Measurements from ENCODE around the gene PRR7. TPM values are rescaled to one million over a fixed set of nuclear protein-coding genes. Genes with fewer than 3 reads are reported as not detected.

PRR7 gene
- total and polyA plus RNA-seq, 2 of the 13 experiments (the other 11 are each of a cell fraction or from before 2014, with no cell fraction given), result 4.8 to 5.0 TPM

DNA sequence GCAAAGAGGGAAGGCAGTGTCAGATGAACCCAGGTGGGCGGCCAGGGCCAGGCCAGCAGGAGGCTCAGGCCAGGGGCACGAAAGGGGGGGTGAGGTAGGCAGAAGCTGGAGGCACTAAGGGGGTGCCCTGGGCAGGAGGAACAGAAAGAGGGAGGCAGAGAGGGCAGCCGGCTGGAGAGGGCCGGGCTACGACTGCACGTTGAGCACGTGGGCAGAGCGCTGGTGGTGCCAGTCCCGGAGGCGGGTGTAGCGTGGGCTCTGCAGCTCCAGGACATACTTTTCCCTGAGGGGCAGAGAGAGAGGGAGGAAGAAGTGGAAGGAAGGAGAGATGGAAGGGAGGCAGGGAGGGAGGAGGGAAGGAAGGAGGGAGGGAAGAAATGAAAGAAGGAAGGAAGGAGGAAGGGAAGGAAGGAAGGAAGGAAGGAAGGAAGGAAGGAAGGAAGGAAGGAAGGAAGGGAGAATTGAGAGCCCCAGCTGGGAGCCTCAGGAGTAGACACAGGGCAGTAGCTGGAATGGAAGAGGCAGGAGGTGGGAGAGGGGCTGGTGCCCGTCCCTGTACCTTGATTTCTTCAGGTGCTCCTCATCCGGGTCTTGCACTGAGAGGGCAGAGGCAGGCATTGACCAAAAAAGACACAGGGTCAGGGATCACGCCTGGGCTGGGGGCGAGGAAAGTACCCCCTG lies 43.8 kb downstream of the PRR7 start:
- Histone ChIP-seq H3K27me3 (ENCODE audit: control insufficient read depth in 1 of 2, insufficient read depth in 2 of 2, low read length in 2 of 2) (no peaks in the 10 kb centered on the region), H2AFZ (ENCODE audit: low read length) (no peak overlapping the region), H3K36me3 (replicated peaks in 1 of 2; ENCODE audit: control insufficient read depth in 1 of 2, insufficient read depth in 2 of 2, low read length in 2 of 2) (peaks cover 15 to 18% of the 10 kb centered on the region in 2 experiments; a peak in 4 of 5 replicates), H3K4me1 (ENCODE audit: insufficient read depth, low read length) (peaks cover 17% of the 10 kb centered on the region), H3K4me2 (ENCODE audit: low read depth, low read length) (no peak overlapping the region), H3K79me2 (ENCODE audit: insufficient read depth, low read length) (no peaks in the 10 kb centered on the region), H3K4me3 (replicated peaks in 1 of 3; ENCODE audit: insufficient read depth in 1 of 3, low read depth in 2 of 3, low read length in 3 of 3) (no peak overlapping the region), H4K20me1 (ENCODE audit: insufficient read depth, low read length) (peaks cover 7% of the 10 kb centered on the region; the same call in 1 of the 2 replicates), H3K9ac (ENCODE audit: insufficient read depth, low read depth, low read length) (no peak overlapping the region), H3K9me3 (ENCODE audit: low read length) (no peaks in the 10 kb centered on the region), H3K27ac (ENCODE audit: extremely low read length, insufficient read depth, low read length) (no peak overlapping the region)
- WGBS (ENCODE audit: low lambda C conversion rate), result 96% methylated on average over 14 of the region's 15 CpGs
- in situ Hi-C loops (cut with HindIII; ENCODE audit: extremely low pct_ligation_motif_present, low pct_unique_long_range_greater_than_20kb), result no loop called here
- TF ChIP-seq CC2D1A (CRISPR knock-in tag; IDR thresholded peaks at IDR 0.05) (no peak), ZNF407 (CRISPR knock-in tag; IDR thresholded peaks at IDR 0.05; ENCODE audit: not compliant biosample characterization) (no peak)
- TF ChIP-seq, protein P1, sequence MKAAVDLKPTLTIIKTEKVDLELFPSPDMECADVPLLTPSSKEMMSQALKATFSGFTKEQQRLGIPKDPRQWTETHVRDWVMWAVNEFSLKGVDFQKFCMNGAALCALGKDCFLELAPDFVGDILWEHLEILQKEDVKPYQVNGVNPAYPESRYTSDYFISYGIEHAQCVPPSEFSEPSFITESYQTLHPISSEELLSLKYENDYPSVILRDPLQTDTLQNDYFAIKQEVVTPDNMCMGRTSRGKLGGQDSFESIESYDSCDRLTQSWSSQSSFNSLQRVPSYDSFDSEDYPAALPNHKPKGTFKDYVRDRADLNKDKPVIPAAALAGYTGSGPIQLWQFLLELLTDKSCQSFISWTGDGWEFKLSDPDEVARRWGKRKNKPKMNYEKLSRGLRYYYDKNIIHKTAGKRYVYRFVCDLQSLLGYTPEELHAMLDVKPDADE (CRISPR knock-in tag; IDR thresholded peaks at IDR 0.05), result no peak
- TF ChIP-seq, protein P2, sequence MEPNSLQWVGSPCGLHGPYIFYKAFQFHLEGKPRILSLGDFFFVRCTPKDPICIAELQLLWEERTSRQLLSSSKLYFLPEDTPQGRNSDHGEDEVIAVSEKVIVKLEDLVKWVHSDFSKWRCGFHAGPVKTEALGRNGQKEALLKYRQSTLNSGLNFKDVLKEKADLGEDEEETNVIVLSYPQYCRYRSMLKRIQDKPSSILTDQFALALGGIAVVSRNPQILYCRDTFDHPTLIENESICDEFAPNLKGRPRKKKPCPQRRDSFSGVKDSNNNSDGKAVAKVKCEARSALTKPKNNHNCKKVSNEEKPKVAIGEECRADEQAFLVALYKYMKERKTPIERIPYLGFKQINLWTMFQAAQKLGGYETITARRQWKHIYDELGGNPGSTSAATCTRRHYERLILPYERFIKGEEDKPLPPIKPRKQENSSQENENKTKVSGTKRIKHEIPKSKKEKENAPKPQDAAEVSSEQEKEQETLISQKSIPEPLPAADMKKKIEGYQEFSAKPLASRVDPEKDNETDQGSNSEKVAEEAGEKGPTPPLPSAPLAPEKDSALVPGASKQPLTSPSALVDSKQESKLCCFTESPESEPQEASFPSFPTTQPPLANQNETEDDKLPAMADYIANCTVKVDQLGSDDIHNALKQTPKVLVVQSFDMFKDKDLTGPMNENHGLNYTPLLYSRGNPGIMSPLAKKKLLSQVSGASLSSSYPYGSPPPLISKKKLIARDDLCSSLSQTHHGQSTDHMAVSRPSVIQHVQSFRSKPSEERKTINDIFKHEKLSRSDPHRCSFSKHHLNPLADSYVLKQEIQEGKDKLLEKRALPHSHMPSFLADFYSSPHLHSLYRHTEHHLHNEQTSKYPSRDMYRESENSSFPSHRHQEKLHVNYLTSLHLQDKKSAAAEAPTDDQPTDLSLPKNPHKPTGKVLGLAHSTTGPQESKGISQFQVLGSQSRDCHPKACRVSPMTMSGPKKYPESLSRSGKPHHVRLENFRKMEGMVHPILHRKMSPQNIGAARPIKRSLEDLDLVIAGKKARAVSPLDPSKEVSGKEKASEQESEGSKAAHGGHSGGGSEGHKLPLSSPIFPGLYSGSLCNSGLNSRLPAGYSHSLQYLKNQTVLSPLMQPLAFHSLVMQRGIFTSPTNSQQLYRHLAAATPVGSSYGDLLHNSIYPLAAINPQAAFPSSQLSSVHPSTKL (CRISPR knock-in tag; IDR thresholded peaks at IDR 0.05), result no peak
- CTCF ChIA-PET (ENCODE audit: low intra/inter-chr PET ratio, low total read pairs), result interaction anchor here (1.3 to 3.0 kb wide), 3 partner anchors 11 to 109 kb away, joined by 3 to 37 read pairs (median 14); partner anchors contain the start of gene B4GALT7
- ATAC-seq, result no peak
- intact Hi-C loops (cut with micrococcal nuclease; ENCODE audit: unreplicated experiment), result no loop called here
- no peak for DNase-seq (ENCODE audit: low spot score)
- FAIRE-seq, result no peak
- POLR2A ChIA-PET, result no interaction called here
- no TSS peak for BruUV-seq (replicated peaks)

Measured in HepG2 (cell line).